ENCODE measurements around the gene WDPCP.
"Not testable (repeated sequence)": the region's sequence is repeated elsewhere in the genome, so short reads cannot be mapped to it uniquely, and the experiment has no call there.

DNA sequence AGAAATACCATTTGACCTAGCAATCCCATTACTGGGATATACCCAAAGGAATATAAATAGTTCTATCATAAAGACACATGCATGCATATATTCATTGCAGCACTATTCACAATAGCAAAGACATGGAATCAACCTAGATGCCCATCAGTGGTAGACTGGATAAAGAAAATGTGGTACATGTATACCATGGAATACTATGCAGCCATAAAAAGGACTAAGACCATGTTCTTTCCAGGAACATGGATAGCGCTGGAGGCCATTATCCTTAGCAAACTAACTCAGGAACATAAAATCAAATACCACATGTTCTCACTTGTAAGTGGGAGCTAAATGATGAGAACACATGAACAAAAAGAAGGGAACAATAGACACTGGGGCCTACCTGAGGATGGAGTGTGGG is 119.0 kb downstream of the WDPCP start:
- TF ChIP-seq, protein P1, sequence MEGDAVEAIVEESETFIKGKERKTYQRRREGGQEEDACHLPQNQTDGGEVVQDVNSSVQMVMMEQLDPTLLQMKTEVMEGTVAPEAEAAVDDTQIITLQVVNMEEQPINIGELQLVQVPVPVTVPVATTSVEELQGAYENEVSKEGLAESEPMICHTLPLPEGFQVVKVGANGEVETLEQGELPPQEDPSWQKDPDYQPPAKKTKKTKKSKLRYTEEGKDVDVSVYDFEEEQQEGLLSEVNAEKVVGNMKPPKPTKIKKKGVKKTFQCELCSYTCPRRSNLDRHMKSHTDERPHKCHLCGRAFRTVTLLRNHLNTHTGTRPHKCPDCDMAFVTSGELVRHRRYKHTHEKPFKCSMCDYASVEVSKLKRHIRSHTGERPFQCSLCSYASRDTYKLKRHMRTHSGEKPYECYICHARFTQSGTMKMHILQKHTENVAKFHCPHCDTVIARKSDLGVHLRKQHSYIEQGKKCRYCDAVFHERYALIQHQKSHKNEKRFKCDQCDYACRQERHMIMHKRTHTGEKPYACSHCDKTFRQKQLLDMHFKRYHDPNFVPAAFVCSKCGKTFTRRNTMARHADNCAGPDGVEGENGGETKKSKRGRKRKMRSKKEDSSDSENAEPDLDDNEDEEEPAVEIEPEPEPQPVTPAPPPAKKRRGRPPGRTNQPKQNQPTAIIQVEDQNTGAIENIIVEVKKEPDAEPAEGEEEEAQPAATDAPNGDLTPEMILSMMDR (IDR thresholded peaks at IDR 0.05): not testable (repeated sequence)
- TF ChIP-seq EZH2 (IDR thresholded peaks at IDR 0.05; ENCODE audit: borderline replicate concordance, insufficient read depth, low read depth, low read length, poor library complexity, severe bottlenecking): not testable (repeated sequence)

Measured in B cell (primary cell).